SU-DHL-6 (cell line): ENCODE measurements around the gene OSR1.
"Not testable (repeated sequence)": the region's sequence is repeated elsewhere in the genome, so short reads cannot be mapped to it uniquely, and the experiment has no call there.

Experiments
- H2AFZ ChIP-seq: fragments of 200-600 bp; sonication (generic); 2 replicates; pipeline ENCODE4 v1.6.1; 2014; ENCODE audit warnings: low read depth, mild to moderate bottlenecking, moderate library complexity, mixed read lengths, antibody characterized with exemption, low read length; ENCODE audit not compliant: severe bottlenecking
- H3F3A ChIP-seq: fragments of 200-600 bp; shearing (Covaris generic); 2 replicates; pipeline ENCODE4 v1.6.0; 2016; ENCODE audit warnings: antibody characterized with exemption, mild to moderate bottlenecking; ENCODE audit not compliant: insufficient read depth
- H3K27ac ChIP-seq: fragments of 200-600 bp; sonication (generic); 2 replicates; pipeline ENCODE4 v1.5.1; 2016; ENCODE audit warnings: low read depth, mild to moderate bottlenecking, low read length, moderate library complexity, mixed read lengths
- H3K27me3 ChIP-seq: fragments of 200-600 bp; sonication (generic), shearing (Covaris generic); 2 replicates; pipeline ENCODE4 v1.6.0; 2014; ENCODE audit warnings: mild to moderate bottlenecking, low read length
- H3K36me3 ChIP-seq: fragments of 200-600 bp; sonication (generic); 2 replicates; pipeline ENCODE4 v1.6.1; 2014; ENCODE audit warnings: mild to moderate bottlenecking, low read length, mixed read lengths
- H3K4me2 ChIP-seq: fragments of 300-600, 200-600 bp; shearing (Covaris generic), sonication (generic); 2 replicates; pipeline ENCODE4 v1.6.0; 2014; ENCODE audit warnings: low read length, low read depth, mild to moderate bottlenecking; ENCODE audit not compliant: poor library complexity, severe bottlenecking
- H3K4me3 ChIP-seq: fragments of 200-600 bp; sonication (generic); 2 replicates; pipeline ENCODE4 v1.5.1; 2014; ENCODE audit warnings: antibody characterized with exemption, low read length, mild to moderate bottlenecking, mixed read lengths; ENCODE audit not compliant: insufficient read depth, poor library complexity, severe bottlenecking
- H3K79me2 ChIP-seq: fragments of 200-600 bp; sonication (generic); 2 replicates; pipeline ENCODE4 v1.6.1; 2014; ENCODE audit warnings: mild to moderate bottlenecking, low read length, moderate library complexity; ENCODE audit not compliant: insufficient read depth
- H3K9ac ChIP-seq: fragments of 200-600 bp; sonication (generic); 2 replicates; pipeline ENCODE4 v1.7.0; 2014; ENCODE audit warnings: mild to moderate bottlenecking, low read length
- H3K9me2 ChIP-seq: fragments of 200-600 bp; sonication (generic); replicated peaks from 2 replicates; pipeline ENCODE4 v1.6.1; 2014; ENCODE audit warnings: low read length; ENCODE audit not compliant: insufficient read depth
- H3K9me3 ChIP-seq: fragments of 200-600 bp; sonication (generic); 2 replicates; pipeline ENCODE4 v1.6.1; 2014; ENCODE audit warnings: low read length, mixed read lengths; ENCODE audit not compliant: insufficient read depth
- H4K20me1 ChIP-seq: fragments of 200-600 bp; sonication (generic); 2 replicates; pipeline ENCODE4 v1.6.1; 2014; ENCODE audit warnings: low read depth, mild to moderate bottlenecking, antibody characterized with exemption, low read length, moderate library complexity, mixed read lengths
- EZH2phosphoT487 ChIP-seq: fragments of 200-600 bp; sonication (generic), shearing (Covaris generic); conservative IDR thresholded peaks from 2 replicates; pipeline ENCODE4 v1.6.1; 2018; ENCODE audit warnings: mild to moderate bottlenecking, antibody characterized with exemption, low read length, moderate library complexity, mixed read lengths
- TF ChIP-seq, protein P1 (sequence below): fragments of 200-600 bp; sonication (generic); IDR thresholded peaks from one replicate; pipeline ENCODE4 v1.5.1; 2017; ENCODE audit warnings: antibody characterized with exemption, mild to moderate bottlenecking, low read length, moderate library complexity; ENCODE audit not compliant: insufficient read depth, poor library complexity, severe bottlenecking

The OSR1 gene

DNA sequence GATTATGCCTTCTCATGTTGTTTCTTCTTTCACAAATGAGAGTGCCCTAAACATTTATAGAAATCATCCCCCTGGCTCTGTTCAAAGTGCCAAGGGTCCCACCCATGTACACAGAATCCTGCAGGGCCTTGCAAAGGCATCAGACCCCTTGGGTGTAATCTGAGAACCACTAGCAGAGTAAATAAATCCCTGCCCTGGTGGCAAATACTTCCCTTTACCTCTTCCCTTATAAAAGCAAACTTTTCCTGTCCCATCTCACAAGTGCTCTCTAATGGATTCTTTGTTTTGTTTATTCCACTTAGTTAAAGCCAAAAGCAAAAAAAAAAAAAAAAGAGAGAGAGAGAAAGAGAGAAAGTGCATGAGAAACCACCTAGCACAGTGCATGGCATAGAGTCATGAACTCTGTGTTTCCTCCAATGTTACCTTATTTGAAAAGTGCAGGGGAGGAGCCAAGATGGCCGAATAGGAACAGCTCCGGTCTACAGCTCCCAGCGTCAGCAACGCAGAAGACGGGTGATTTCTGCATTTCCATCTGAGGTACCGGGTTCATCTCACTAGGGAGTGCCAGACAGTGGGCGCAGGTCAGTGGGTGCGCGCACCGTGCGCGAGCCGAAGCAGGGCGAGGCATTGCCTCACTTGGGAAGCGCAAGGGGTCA lies 52.9 kb downstream of the OSR1 start:
- H3K27me3 ChIP-seq, H3K4me2 ChIP-seq, H3K79me2 ChIP-seq, H3K9ac ChIP-seq, H3F3A ChIP-seq, H4K20me1 ChIP-seq, H3K9me3 ChIP-seq, H2AFZ ChIP-seq, H3K36me3 ChIP-seq, H3K27ac ChIP-seq, H3K4me3 ChIP-seq, H3K9me2 ChIP-seq: not testable (repeated sequence)

DNA sequence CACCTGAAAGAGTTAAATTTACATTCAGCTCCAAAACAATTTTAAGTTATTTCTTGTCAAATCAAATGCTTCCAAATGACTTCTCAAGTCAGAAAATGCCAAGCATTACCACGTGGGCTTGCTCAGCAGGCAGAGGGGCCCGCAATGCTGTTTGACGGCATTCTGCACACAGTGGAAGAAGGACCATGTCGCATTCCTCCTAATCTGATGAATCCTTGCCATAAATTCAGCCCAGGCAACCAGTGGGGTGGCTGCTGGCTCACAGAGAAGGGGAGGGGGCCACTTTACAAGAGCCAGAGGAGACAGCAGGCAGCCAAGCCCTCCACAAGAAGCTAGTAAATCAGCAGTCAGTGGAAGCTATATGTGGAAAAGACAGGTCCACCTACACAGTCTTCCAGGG lies 56.7 kb downstream of the OSR1 start:
- Histone ChIP-seq H3K79me2 (no peaks in the 10 kb centered on the region), H3K27me3 (no peaks in the 10 kb centered on the region), H3K9me2 (no peaks in the 10 kb centered on the region), H2AFZ (no peak overlapping the region), H3K9ac (no peak overlapping the region), H3K36me3 (no peaks in the 10 kb centered on the region), H3K27ac (no peak overlapping the region), H4K20me1 (no peaks in the 10 kb centered on the region), H3F3A (no peaks in the 10 kb centered on the region), H3K9me3 (no peaks in the 10 kb centered on the region), H3K4me2 (no peak overlapping the region), H3K4me3 (no peak overlapping the region)
- no peak for TF ChIP-seq EZH2phosphoT487
- TF ChIP-seq, protein P1, sequence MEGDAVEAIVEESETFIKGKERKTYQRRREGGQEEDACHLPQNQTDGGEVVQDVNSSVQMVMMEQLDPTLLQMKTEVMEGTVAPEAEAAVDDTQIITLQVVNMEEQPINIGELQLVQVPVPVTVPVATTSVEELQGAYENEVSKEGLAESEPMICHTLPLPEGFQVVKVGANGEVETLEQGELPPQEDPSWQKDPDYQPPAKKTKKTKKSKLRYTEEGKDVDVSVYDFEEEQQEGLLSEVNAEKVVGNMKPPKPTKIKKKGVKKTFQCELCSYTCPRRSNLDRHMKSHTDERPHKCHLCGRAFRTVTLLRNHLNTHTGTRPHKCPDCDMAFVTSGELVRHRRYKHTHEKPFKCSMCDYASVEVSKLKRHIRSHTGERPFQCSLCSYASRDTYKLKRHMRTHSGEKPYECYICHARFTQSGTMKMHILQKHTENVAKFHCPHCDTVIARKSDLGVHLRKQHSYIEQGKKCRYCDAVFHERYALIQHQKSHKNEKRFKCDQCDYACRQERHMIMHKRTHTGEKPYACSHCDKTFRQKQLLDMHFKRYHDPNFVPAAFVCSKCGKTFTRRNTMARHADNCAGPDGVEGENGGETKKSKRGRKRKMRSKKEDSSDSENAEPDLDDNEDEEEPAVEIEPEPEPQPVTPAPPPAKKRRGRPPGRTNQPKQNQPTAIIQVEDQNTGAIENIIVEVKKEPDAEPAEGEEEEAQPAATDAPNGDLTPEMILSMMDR: no peak
